Measurements from ENCODE around the gene NMRAL1. TPM values are rescaled to one million over a fixed set of nuclear protein-coding genes. Genes with fewer than 3 reads are reported as not detected.

The NMRAL1 gene
- total and polyA plus RNA-seq, 2 experiments from 2014 or later: 50.7 to 61.7 TPM

DNA sequence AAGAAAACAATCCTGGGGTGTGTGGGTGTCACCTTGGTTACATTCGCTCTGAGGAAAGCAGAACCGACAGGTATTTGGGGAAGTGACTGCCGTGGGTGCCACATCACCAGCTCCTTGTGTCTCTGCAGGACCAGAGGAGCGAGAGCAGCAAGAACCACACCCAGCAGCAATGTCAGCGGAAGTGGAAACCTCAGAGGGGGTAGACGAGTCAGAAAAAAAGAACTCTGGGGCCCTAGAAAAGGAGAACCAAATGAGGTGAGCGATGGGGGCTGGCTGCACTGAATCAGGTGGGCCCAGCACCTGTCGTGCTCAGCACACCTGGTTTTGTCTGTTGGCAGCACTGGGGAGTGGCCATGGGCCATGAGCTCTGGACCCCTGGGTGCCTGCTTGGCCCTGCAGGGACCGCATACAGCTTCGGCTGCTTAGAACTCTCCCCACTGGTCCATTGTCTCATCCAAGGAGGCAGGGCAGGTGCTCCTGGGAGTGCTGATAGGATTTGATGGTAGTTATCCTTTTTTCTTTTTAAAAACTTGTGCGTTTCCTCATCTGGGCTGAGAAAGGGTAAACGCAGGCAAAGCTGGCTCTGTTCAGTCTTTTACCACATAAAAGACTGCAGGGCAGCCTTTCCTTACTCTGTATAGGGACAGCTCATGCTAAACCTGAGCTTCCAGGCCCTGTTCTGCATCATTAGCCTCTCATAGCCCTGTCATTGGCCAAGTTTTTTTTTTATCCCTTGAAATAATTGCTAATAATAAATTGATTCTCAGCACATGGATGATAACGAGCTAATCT lies 31.1 kb upstream of the NMRAL1 start:
- Mint-ChIP-seq H3K4me3 (no peak overlapping the region), H3K27ac (no peak overlapping the region), H3K4me1 (peaks cover 15% of the 10 kb centered on the region), H3K36me3 (ENCODE audit: low read depth) (peaks cover 23% of the 10 kb centered on the region), H3K27me3 (ENCODE audit: insufficient read depth, low read depth, poor library complexity) (peaks cover 16% of the 10 kb centered on the region), H3K9me3 (no peaks in the 10 kb centered on the region)
- Histone ChIP-seq H3K79me2 (replicated peaks; ENCODE audit: insufficient read depth) (peaks cover 2% of the 10 kb centered on the region; the same call in 1 of the 2 replicates), H3K36me3 (ENCODE audit: insufficient read depth) (no peaks in the 10 kb centered on the region), H3K4me3 (no peak overlapping the region), H4K20me1 (replicated peaks; ENCODE audit: insufficient read depth) (0 out of 2 replicates have a peak, but pooled peaks cover 2% of the 10 kb centered on the region), H3F3A (replicated peaks; ENCODE audit: low read depth) (0 out of 2 replicates have a peak, but pooled peaks cover 2% of the 10 kb centered on the region), H2AFZ (no peak overlapping the region), H3K27me3 (ENCODE audit: insufficient read depth) (no peaks in the 10 kb centered on the region), H3K4me2 (no peak overlapping the region), H3K4me1 (ENCODE audit: insufficient read depth) (no peaks in the 10 kb centered on the region; the same call in 1 of the 2 replicates), H3K9me2 (ENCODE audit: insufficient read depth) (no peaks in the 10 kb centered on the region), H3K27ac (ENCODE audit: low read depth) (no peak overlapping the region)
- DNase-seq (ENCODE audit: low spot score): no peak
- TF ChIP-seq EZH2 (IDR thresholded peaks at IDR 0.05; ENCODE audit: low read depth, unreplicated experiment): no peak
- TF ChIP-seq NANOG (IDR thresholded peaks at IDR 0.05; ENCODE audit: borderline replicate concordance): no peak
- no peak for TF ChIP-seq STAT1 (IDR thresholded peaks at IDR 0.05; ENCODE audit: unreplicated experiment)
- TF ChIP-seq JUNB (IDR thresholded peaks at IDR 0.05; ENCODE audit: unreplicated experiment): no peak
- no peak for TF ChIP-seq EZH2phosphoT487 (IDR thresholded peaks at IDR 0.05; ENCODE audit: unreplicated experiment)
- TF ChIP-seq ZNF114 (CRISPR knock-in tag; IDR thresholded peaks at IDR 0.05): no peak
- TF ChIP-seq POLR2AphosphoS5 (IDR thresholded peaks at IDR 0.05; ENCODE audit: low read depth): no peak
- ATAC-seq: peak; percentile 17; the same call in 1 of the 3 replicates

DNA sequence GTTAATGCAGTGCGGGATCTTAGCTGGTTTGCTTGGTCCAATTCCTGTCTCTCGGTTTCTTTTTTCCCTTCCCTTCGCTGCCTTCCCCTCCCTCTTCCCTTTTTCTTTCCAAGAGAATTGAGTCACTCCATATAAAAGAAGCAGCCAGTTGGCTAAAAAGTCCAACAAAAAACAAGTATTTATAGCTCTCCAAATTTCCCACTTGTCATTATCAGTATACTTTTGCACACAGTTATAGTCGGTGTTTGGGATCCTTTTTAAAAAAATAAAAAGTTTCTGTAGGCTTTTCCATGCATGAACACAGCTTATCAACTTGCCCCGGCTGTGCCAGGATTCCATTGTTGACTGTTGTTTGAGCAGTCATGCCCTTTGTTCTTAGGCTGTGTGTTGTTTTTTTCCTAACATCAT lies 26.6 kb upstream of the NMRAL1 start:
- H3K4me2 ChIP-seq: no peak overlapping the region

More for the DNA sequence above, 26.6 kb upstream of the NMRAL1 start:
- ATAC-seq (no peak), DNase-seq (ENCODE audit: low spot score) (no peak)
- Histone ChIP-seq H3K36me3 (ENCODE audit: insufficient read depth) (no peaks in the 10 kb centered on the region), H3K4me3 (no peak overlapping the region), H3K9me2 (ENCODE audit: insufficient read depth) (no peaks in the 10 kb centered on the region), H3K27me3 (ENCODE audit: insufficient read depth) (no peaks in the 10 kb centered on the region), H3K27ac (ENCODE audit: low read depth) (no peak overlapping the region), H4K20me1 (replicated peaks; ENCODE audit: insufficient read depth) (peaks cover 2% of the 10 kb centered on the region; the same call in 1 of the 2 replicates), H3F3A (replicated peaks; ENCODE audit: low read depth) (0 out of 2 replicates have a peak, but pooled peaks cover 3% of the 10 kb centered on the region), H3K4me1 (ENCODE audit: insufficient read depth) (peaks cover 5% of the 10 kb centered on the region; the same call in 1 of the 2 replicates), H3K79me2 (replicated peaks; ENCODE audit: insufficient read depth) (peaks cover 20% of the 10 kb centered on the region; the same call in 1 of the 2 replicates), H2AFZ (no peak overlapping the region)
- H3K4me3 Mint-ChIP-seq: no peak overlapping the region
- TF ChIP-seq ZNF331 (CRISPR knock-in tag; IDR thresholded peaks at IDR 0.05; ENCODE audit: low read depth) (no peak), EZH2phosphoT487 (IDR thresholded peaks at IDR 0.05; ENCODE audit: unreplicated experiment) (no peak), EZH2 (IDR thresholded peaks at IDR 0.05; ENCODE audit: low read depth, unreplicated experiment) (no peak), JUNB (IDR thresholded peaks at IDR 0.05; ENCODE audit: unreplicated experiment) (no peak), NANOG (IDR thresholded peaks at IDR 0.05; ENCODE audit: borderline replicate concordance) (no peak), POLR2AphosphoS5 (IDR thresholded peaks at IDR 0.05; ENCODE audit: low read depth) (no peak), ZNF114 (CRISPR knock-in tag; IDR thresholded peaks at IDR 0.05) (no peak), STAT1 (IDR thresholded peaks at IDR 0.05; ENCODE audit: unreplicated experiment) (no peak)
- TF ChIP-seq, protein P1, sequence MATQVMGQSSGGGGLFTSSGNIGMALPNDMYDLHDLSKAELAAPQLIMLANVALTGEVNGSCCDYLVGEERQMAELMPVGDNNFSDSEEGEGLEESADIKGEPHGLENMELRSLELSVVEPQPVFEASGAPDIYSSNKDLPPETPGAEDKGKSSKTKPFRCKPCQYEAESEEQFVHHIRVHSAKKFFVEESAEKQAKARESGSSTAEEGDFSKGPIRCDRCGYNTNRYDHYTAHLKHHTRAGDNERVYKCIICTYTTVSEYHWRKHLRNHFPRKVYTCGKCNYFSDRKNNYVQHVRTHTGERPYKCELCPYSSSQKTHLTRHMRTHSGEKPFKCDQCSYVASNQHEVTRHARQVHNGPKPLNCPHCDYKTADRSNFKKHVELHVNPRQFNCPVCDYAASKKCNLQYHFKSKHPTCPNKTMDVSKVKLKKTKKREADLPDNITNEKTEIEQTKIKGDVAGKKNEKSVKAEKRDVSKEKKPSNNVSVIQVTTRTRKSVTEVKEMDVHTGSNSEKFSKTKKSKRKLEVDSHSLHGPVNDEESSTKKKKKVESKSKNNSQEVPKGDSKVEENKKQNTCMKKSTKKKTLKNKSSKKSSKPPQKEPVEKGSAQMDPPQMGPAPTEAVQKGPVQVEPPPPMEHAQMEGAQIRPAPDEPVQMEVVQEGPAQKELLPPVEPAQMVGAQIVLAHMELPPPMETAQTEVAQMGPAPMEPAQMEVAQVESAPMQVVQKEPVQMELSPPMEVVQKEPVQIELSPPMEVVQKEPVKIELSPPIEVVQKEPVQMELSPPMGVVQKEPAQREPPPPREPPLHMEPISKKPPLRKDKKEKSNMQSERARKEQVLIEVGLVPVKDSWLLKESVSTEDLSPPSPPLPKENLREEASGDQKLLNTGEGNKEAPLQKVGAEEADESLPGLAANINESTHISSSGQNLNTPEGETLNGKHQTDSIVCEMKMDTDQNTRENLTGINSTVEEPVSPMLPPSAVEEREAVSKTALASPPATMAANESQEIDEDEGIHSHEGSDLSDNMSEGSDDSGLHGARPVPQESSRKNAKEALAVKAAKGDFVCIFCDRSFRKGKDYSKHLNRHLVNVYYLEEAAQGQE (IDR thresholded peaks at IDR 0.05; ENCODE audit: unreplicated experiment): no peak
- TF ChIP-seq, protein P2, sequence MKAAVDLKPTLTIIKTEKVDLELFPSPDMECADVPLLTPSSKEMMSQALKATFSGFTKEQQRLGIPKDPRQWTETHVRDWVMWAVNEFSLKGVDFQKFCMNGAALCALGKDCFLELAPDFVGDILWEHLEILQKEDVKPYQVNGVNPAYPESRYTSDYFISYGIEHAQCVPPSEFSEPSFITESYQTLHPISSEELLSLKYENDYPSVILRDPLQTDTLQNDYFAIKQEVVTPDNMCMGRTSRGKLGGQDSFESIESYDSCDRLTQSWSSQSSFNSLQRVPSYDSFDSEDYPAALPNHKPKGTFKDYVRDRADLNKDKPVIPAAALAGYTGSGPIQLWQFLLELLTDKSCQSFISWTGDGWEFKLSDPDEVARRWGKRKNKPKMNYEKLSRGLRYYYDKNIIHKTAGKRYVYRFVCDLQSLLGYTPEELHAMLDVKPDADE (IDR thresholded peaks at IDR 0.05): no peak
- no peaks in the 10 kb centered on the region for H3K9me3 Mint-ChIP-seq
- no peak overlapping the region; the same call in 1 of the 2 replicates for H3K27ac Mint-ChIP-seq
- H3K36me3 Mint-ChIP-seq (ENCODE audit: low read depth): peaks cover 1% of the 10 kb centered on the region; the same call in 1 of the 3 replicates
- H3K27me3 Mint-ChIP-seq (ENCODE audit: insufficient read depth, low read depth, poor library complexity): peaks cover 8% of the 10 kb centered on the region
- peaks cover 18% of the 10 kb centered on the region for H3K4me1 Mint-ChIP-seq

All from GM23338 (cell line).